Hematopoietic multipotent progenitor cell treated with erythropoietin and hydrocortisone succinate and interleukin-3 and kit ligand, for 4 days (in vitro differentiated cells): Measurements from ENCODE around the gene NCL.
"Not testable (repeated sequence)": the region's sequence is repeated elsewhere in the genome, so short reads cannot be mapped to it uniquely, and the experiment has no call there.

Source experiments
- DNase-seq: peaks from one replicate; pipeline ENCODE4 v3.0.0-alpha.2; 2015

NCL gene

DNA sequence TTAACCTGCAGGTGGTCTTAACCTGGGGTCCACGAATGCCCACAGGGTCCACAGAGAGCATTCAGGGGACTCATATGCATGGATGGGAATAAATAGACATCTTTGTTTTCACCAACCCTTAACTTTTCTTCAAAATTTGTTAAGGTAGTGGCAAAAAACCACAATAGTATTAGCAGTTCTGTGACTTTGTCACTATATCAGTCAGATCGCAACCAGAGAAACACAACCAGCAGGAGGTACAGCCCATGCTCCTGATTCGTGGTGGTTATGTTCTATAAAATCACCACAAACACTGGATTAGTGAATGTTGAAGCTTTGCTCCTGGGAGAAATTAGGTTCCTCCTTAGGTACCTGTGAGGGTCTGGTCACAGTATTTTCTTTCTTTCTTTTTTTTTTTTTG lies 37.2 kb downstream of the NCL start:
- DNase-seq, result no peak

- DNase-seq, result no peak
Observed at GRCh38 chr2:231425811-231426703, 38.2 kb downstream of the NCL start.

GRCh38 chr2:231425291-231425810 lies 38.9 kb downstream of the NCL start:
- no peak for DNase-seq

- no peak for DNase-seq
Observed at GRCh38 chr2:231423176-231423575, 41.1 kb downstream of the NCL start.

DNA sequence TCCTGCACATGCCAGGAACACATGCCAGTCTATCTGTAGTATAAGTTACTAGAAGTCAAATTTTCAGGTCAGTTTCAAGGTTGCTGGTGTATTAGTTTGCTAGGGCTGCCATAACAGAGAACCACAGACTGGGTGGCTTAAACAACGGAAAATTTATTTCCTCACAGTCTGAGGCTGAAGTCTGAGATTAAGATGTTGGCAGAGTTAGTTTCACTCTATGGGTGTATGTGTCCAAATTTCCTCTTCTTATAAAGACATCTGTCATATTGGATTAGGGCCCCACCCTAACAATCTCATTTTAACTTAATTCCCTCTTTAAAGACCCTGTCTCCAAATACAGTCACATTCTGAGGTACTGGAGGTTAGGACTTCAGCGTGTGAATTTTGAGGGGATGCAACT lies 42.2 kb downstream of the NCL start:
- DNase-seq, result peak; percentile 55

- DNase-seq, result no peak
Observed at GRCh38 chr2:231421051-231421580, 43.2 kb downstream of the NCL start.

DNA sequence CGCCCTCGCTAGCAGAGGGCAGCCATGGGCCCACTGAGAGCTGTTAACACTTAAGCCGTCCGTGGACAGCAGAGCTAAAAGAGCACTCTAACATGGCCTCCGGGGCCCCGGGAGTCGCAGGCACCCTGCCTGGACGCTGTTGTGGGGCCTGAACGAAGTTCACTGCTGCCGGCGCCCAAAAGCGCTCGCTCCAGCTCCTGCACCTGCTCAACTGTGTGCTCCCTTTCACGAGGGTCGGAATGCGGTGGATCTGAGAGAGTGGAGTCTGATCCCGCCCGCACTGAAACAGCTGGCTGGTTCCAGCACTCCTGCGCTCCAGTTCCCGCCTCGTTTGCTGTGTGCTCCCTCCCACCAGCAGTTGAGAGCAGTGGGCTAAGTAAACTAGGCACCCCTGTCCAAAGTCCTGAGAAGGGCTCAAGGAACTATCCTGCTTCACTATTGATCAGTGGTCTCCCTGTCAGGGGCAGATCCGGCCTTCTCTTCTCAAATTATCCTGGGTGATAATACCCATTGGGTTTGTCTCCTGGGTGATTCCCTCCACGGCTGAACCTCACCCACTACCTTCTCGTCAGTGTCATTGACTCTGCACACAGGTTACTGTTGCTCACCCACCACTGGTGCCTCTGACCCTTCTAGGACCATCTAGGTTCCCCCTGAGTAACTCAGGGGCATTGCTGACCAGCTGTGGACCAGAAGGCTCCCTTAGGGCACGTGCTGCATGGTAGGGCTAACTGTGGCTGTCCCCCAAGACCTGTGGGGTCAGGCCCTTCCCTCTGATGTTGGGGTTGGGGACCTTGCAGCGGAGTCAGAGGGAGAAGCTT lies 45.3 kb downstream of the NCL start:
- DNase-seq, result no peak

- peak; percentile 41 for DNase-seq
Observed at GRCh38 chr2:231415029-231415428, 49.3 kb downstream of the NCL start.

- no peak for DNase-seq
Observed at GRCh38 chr2:231413921-231414476, 50.3 kb downstream of the NCL start.

- no peak for DNase-seq
Observed at GRCh38 chr2:231413456-231413855, 50.8 kb downstream of the NCL start.

DNA sequence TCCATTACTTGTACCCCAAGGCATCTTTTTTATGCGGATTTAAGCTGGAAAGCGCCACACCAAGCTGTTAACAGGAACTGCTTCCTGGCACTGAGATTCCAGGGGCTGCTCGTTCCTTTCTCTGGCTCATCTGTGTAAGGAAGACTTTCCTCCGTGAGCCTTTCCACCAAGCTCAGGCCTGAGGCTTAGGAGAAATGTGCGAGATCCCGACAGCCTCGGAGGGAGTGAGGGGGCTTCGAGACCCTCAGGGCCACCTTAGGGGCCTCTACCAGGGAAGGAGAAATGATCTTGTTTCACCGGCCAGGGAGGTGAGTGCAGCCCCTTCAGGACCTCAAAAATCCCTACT lies 51.7 kb downstream of the NCL start:
- DNase-seq, result no peak

- DNase-seq, result peak; percentile 91
Observed at GRCh38 chr2:231411831-231412617, 52.3 kb downstream of the NCL start.

- no peak for DNase-seq
Observed at GRCh38 chr2:231411237-231411636, 53.0 kb downstream of the NCL start.

- no peak for DNase-seq
Observed at GRCh38 chr2:231410293-231411004, 53.8 kb downstream of the NCL start.

GRCh38 chr2:231409776-231410175 lies 54.5 kb downstream of the NCL start:
- no peak for DNase-seq

DNA sequence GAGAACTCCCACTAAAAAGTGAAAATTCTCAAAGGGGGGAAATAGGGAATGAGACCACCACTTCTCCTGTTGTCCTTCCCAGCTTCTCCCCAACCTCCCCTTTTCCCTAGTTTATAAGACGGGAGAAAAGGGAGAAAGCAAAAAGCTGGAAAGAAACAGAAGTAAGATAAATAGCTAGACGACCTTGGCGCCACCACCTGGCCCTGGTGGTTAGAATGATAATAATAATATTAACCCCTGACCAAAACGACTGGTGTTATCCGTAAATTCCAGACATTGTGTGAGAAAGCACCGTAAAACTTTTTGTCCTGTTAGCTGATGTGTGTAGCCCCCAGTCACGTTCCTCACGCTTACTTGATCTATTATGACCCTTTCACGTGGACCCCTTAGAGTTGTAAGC lies 56.0 kb downstream of the NCL start:
- DNase-seq, result not testable (repeated sequence)

GRCh38 chr2:231407686-231408085 lies 56.6 kb downstream of the NCL start:
- DNase-seq, result not testable (repeated sequence)

DNA sequence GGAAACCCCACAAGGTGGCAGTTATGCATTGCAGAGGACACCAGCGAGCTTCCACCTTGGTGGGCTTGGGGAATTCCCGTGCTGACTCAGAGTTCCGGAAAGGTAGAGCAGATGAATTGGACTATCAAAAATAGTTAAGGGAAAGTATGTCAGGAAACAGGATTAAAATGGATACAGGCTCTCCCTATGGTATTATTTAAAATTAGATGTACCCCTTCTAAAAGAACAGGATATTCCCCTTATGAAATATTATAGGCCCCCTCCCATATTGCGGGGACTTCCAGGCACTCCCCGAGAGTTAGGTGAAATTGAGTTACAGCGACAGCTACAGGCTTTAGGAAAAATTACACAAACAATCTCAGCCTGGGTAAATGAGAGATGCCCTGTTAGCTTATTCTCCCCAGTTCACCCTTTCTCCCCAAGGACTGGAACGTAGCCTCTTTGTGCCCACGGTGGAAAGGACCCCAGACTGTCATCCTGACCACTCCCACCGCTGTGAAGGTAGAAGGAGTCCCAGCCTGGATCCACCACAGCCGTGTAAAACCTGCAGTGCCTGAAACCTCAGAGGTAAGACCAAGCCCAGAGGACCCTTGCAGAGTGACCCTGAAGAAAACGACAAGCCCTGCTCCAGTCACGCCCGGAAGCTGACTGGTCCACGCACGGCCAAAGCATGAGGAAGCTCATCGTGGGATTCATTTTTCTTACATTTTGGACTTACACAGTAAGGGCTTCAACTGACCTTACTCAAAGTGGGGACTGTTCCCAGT lies 58.5 kb downstream of the NCL start:
- DNase-seq, result not testable (repeated sequence)

GRCh38 chr2:231404183-231404578 lies 60.1 kb downstream of the NCL start:
- DNase-seq, result not testable (repeated sequence)
